ENCODE results near the gene GSTK1.
"Not testable (repeated sequence)": the region's sequence is repeated elsewhere in the genome, so short reads cannot be mapped to it uniquely, and the experiment has no call there.

The GSTK1 gene

GRCh38 chr7:143238289-143238980 lies 24.8 kb upstream of the GSTK1 start:
- DNase-seq (ENCODE audit: low read depth in 3 of 3, low spot score in 1 of 3): no peak

GRCh38 chr7:143239813-143240212 lies 23.4 kb upstream of the GSTK1 start:
- no peak for DNase-seq (ENCODE audit: low read depth in 3 of 3, low spot score in 1 of 3)

- DNase-seq (ENCODE audit: low read depth in 3 of 3, low spot score in 1 of 3): peak; percentile 32 to 52 (median 42)
Observed at GRCh38 chr7:143240291-143241168, 22.7 kb upstream of the GSTK1 start.

- DNase-seq (ENCODE audit: low read depth in 3 of 3, low spot score in 1 of 3): no peak
Observed at GRCh38 chr7:143242306-143242705, 20.9 kb upstream of the GSTK1 start.

- DNase-seq (ENCODE audit: low read depth in 3 of 3, low spot score in 1 of 3): no peak
Observed at GRCh38 chr7:143243111-143243510, 20.1 kb upstream of the GSTK1 start.

- DNase-seq (ENCODE audit: low read depth in 3 of 3, low spot score in 1 of 3): no peak
Observed at GRCh38 chr7:143243614-143244013, 19.6 kb upstream of the GSTK1 start.

- no peak for DNase-seq (ENCODE audit: low read depth in 3 of 3, low spot score in 1 of 3)
Observed at GRCh38 chr7:143244321-143244720, 18.9 kb upstream of the GSTK1 start.

GRCh38 chr7:143245123-143245522 lies 18.1 kb upstream of the GSTK1 start:
- no peak for DNase-seq (ENCODE audit: low read depth in 3 of 3, low spot score in 1 of 3)

GRCh38 chr7:143247372-143247771 lies 15.9 kb upstream of the GSTK1 start:
- DNase-seq (ENCODE audit: low read depth in 3 of 3, low spot score in 1 of 3): no peak

- DNase-seq (ENCODE audit: low read depth in 3 of 3, low spot score in 1 of 3): no peak
Observed at GRCh38 chr7:143248761-143249354, 14.4 kb upstream of the GSTK1 start.

- DNase-seq (ENCODE audit: low read depth in 3 of 3, low spot score in 1 of 3): no peak
Observed at GRCh38 chr7:143250199-143250598, 13.0 kb upstream of the GSTK1 start.

GRCh38 chr7:143250822-143251221 lies 12.4 kb upstream of the GSTK1 start:
- DNase-seq (ENCODE audit: low read depth in 3 of 3, low spot score in 1 of 3): no peak

- no peak for DNase-seq (ENCODE audit: low read depth in 3 of 3, low spot score in 1 of 3)
Observed at GRCh38 chr7:143252006-143252405, 11.2 kb upstream of the GSTK1 start.

- DNase-seq (ENCODE audit: low read depth in 3 of 3, low spot score in 1 of 3): no peak
Observed at GRCh38 chr7:143255564-143255963, 7.7 kb upstream of the GSTK1 start.

- no peak for DNase-seq (ENCODE audit: low read depth in 3 of 3, low spot score in 1 of 3)
Observed at GRCh38 chr7:143256325-143256724, 6.9 kb upstream of the GSTK1 start.

- no peak for DNase-seq (ENCODE audit: low read depth in 3 of 3, low spot score in 1 of 3)
Observed at GRCh38 chr7:143256932-143257331, 6.3 kb upstream of the GSTK1 start.

GRCh38 chr7:143257501-143257900 lies 5.7 kb upstream of the GSTK1 start:
- DNase-seq (ENCODE audit: low read depth in 3 of 3, low spot score in 1 of 3): no peak

- no peak for DNase-seq (ENCODE audit: low read depth in 3 of 3, low spot score in 1 of 3)
Observed at GRCh38 chr7:143258831-143259230, 4.4 kb upstream of the GSTK1 start.

GRCh38 chr7:143259765-143260164 lies 3.5 kb upstream of the GSTK1 start:
- no peak for DNase-seq (ENCODE audit: low read depth in 3 of 3, low spot score in 1 of 3)

- DNase-seq (ENCODE audit: low read depth in 3 of 3, low spot score in 1 of 3): no peak
Observed at GRCh38 chr7:143261901-143262300, 1.3 kb upstream of the GSTK1 start.

GRCh38 chr7:143264196-143264568 lies 941 bp downstream of the GSTK1 start:
- DNase-seq (ENCODE audit: low read depth in 3 of 3, low spot score in 1 of 3): not testable (repeated sequence)

- DNase-seq (ENCODE audit: low read depth in 3 of 3, low spot score in 1 of 3): no peak
Observed at GRCh38 chr7:143265017-143265693, 1.9 kb downstream of the GSTK1 start.
